Heart left ventricle (tissue), 16 donors: ENCODE results near the gene CLEC16A. TPM values are rescaled to one million over a fixed set of nuclear protein-coding genes. Genes with fewer than 3 reads are reported as not detected.
A peak's percentile ranks its signal among the peaks of the same experiment; 100 is the strongest.

ENCODE experiments used
- ATAC-seq, 4 donors: fragments of 200-7000 bp; cut with Tn5 transposase; one replicate each; pipeline ENCODE4 v1.9.1; 2020 to 2022; ENCODE audit warnings: moderate library complexity in 4 of 4, mild to moderate bottlenecking in 3 of 4, moderate number of reproducible peaks in 1 of 4
- DNase-seq, 5 donors: peaks; one replicate each; pipeline ENCODE4 v3.0.0-alpha.2; 2020
- H3K27ac ChIP-seq, 12 donors: fragments of 200-600 bp; sonication (generic) in 4 of 12; one replicate each; pipeline versions ENCODE4 v1.5.0 to v1.8.0; 2016 to 2022; ENCODE audit warnings: mild to moderate bottlenecking in 2 of 12
- H3K27me3 ChIP-seq, 9 donors: fragments of 200-600 bp; sonication (generic) in 2 of 9; one replicate each; pipeline versions ENCODE4 v1.5.1 to v1.8.0; 2016 to 2022; ENCODE audit warnings: mild to moderate bottlenecking in 3 of 9
- H3K36me3 ChIP-seq, 9 donors: fragments of 200-600 bp; sonication (generic) in 2 of 9; one replicate each; pipeline versions ENCODE4 v1.5.0 to v1.8.0; 2018 to 2022; ENCODE audit warnings: mild to moderate bottlenecking in 2 of 9
- H3K4me1 ChIP-seq, 12 donors: fragments of 200-600 bp; sonication (generic) in 4 of 12; one replicate each; pipeline versions ENCODE4 v1.5.0 to v1.8.0; 2016 to 2022; ENCODE audit warnings: mild to moderate bottlenecking in 3 of 12
- H3K4me3 ChIP-seq, 12 donors: fragments of 200-600 bp; sonication (generic) in 4 of 12; one replicate each; pipeline versions ENCODE4 v1.5.0 to v1.8.0; 2017 to 2022; ENCODE audit warnings: mild to moderate bottlenecking in 9 of 12, moderate library complexity in 4 of 12
- H3K9me3 ChIP-seq, 12 donors: fragments of 200-600 bp; sonication (generic) in 4 of 12; one replicate each; pipeline versions ENCODE4 v1.5.0 to v1.8.0; 2016 to 2022; ENCODE audit warnings: mild to moderate bottlenecking in 1 of 12
- POLR2A ChIP-seq, 2 donors: fragments of 450-650 bp; IDR thresholded peaks; one replicate each; pipeline ENCODE4 v1.6.1; 2017; ENCODE audit warnings: antibody characterized with exemption in 2 of 2, mild to moderate bottlenecking in 2 of 2, moderate library complexity in 2 of 2
- WGBS, 4 donors: extraction: QIAGEN DNeasy Blood & Tissue Kit in 2 of 4; methylation state at CpG; one replicate each; pipeline versions ENCODE4 v1.1.5 to v1.1.7; 2013 to 2018; 5-methylcytosine and 5-hydroxymethylcytosine counted together
- intact Hi-C, 10 donors: fragments of 100-400 bp; cut with DNase I; formaldehyde crosslinking; loops; one replicate each; pipeline versions ENCODE4 v1.11.1 to v1.14.2; 2022
- polyA plus RNA-seq, 2 donors: library from polyadenylated mRNA; stranded (reverse); fragments of 200-250 nt; gene quantifications; one replicate each; pipeline ENCODE4 v1.2.3, GENCODE V29; 2013
- total RNA-seq, 9 donors: library from RNA; depleted of rRNA in 2 of 9; stranded (reverse); fragments of >200 nt in 2 of 9; fragmentation: NEBNext Ultra II Directional in 3 of 9; extraction: Animal tissue kit (Norgen Biotek cat#: 25700) in 3 of 9; gene quantifications; one replicate each; pipeline versions ENCODE4 v1.1.0 to v1.2.4, GENCODE V29; 2016 to 2023
- TF ChIP-seq, protein P1 (sequence below), 12 donors: fragments of 200-600 bp; sonication (generic) in 4 of 12; IDR thresholded peaks; one replicate each; pipeline versions ENCODE4 v1.5.0 to v1.8.0; 2018 to 2022; ENCODE audit warnings: antibody characterized with exemption in 12 of 12, mild to moderate bottlenecking in 5 of 12
- donor health status: ischemic (EF 13 %, LVEDD 7.1; RV severe dilation, severe dysfunction).
- donor health status: healthy with polysubstance abuse.
- donor health status: DM: no; HTN: yes; CAD: no.
- donor health status: DM: no; HTN: no; CAD: no.
- donor health status: ischemic (EF 25% LVEDD 6.9; RV normal size, moderate dysfunction).
- donor health status: ischemic (EF 25% LVEDD 5.7; RV mildly dilated, moderate dysfunction).
- donor health status: healthy.
- donor health status: DM: yes; HTN: yes; CAD: no.
- donor health status: ischemic (EF 35%, LVEDD 5.7; RV mildly dilated, moderate dysfunction).
- donor health status: nonischemic (EF 11% LVEDD 7.7; RV severe dilation, severe dysfunction).
- donor health status: DM: yes; HTN: yes; CAD: no.
- donor health status: PGD.
- donor health status: ischemic (EF 29% LVEDD 5.4; RV normal size, mild dysfunction).
- donor health status: nonischemic (EF 23%, LVEDD 6.1; RV moderate dilation, normal function).

CLEC16A gene
- total and polyA plus RNA-seq, 11 donors = 13.8 to 41.1 (median 23.7) TPM

GRCh38 chr16:11208916-11209665 is 264.7 kb downstream of the CLEC16A start:
- no peak overlapping the region for H3K4me3 ChIP-seq
- H3K36me3 ChIP-seq = no peaks in the 10 kb centered on the region
- intact Hi-C loops = no loop called here
- ATAC-seq (no peak), DNase-seq (no peak)
- WGBS, 4 donors = 81 to 91% (median 83%) methylated on average over 9 of the region's 9 CpGs
- no peak overlapping the region for H3K27ac ChIP-seq
- H3K9me3 ChIP-seq = peaks cover 0 to 8% (median 0%) of the 10 kb centered on the region in 12 donors
- TF ChIP-seq, protein P1, sequence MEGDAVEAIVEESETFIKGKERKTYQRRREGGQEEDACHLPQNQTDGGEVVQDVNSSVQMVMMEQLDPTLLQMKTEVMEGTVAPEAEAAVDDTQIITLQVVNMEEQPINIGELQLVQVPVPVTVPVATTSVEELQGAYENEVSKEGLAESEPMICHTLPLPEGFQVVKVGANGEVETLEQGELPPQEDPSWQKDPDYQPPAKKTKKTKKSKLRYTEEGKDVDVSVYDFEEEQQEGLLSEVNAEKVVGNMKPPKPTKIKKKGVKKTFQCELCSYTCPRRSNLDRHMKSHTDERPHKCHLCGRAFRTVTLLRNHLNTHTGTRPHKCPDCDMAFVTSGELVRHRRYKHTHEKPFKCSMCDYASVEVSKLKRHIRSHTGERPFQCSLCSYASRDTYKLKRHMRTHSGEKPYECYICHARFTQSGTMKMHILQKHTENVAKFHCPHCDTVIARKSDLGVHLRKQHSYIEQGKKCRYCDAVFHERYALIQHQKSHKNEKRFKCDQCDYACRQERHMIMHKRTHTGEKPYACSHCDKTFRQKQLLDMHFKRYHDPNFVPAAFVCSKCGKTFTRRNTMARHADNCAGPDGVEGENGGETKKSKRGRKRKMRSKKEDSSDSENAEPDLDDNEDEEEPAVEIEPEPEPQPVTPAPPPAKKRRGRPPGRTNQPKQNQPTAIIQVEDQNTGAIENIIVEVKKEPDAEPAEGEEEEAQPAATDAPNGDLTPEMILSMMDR (IDR thresholded peaks at IDR 0.05) = no peak
- TF ChIP-seq POLR2A (IDR thresholded peaks at IDR 0.05) = no peak
- peaks cover 0 to 5% (median 0%) of the 10 kb centered on the region in 9 donors for H3K27me3 ChIP-seq
- peaks cover 0 to 34% (median 0%) of the 10 kb centered on the region in 12 donors for H3K4me1 ChIP-seq

- Histone ChIP-seq H3K27ac (no peak overlapping the region), H3K36me3 (no peaks in the 10 kb centered on the region), H3K27me3 (peaks cover 0 to 5% (median 0%) of the 10 kb centered on the region in 9 donors), H3K4me3 (no peak overlapping the region), H3K4me1 (peaks cover 0 to 27% (median 0%) of the 10 kb centered on the region in 12 donors), H3K9me3 (peaks cover 0 to 11% (median 0%) of the 10 kb centered on the region in 12 donors)
- TF ChIP-seq POLR2A (IDR thresholded peaks at IDR 0.05) = no peak
- TF ChIP-seq, protein P1 (IDR thresholded peaks at IDR 0.05) = no peak
- ATAC-seq (no peak), DNase-seq (no peak)
- intact Hi-C loops = no loop called here
- 88 to 89% (median 88%) methylated on average over 11 of the region's 11 CpGs for WGBS, 4 donors
These were observed 265.9 kb downstream of the CLEC16A start for GRCh38 chr16:11210260-11210659.

DNA sequence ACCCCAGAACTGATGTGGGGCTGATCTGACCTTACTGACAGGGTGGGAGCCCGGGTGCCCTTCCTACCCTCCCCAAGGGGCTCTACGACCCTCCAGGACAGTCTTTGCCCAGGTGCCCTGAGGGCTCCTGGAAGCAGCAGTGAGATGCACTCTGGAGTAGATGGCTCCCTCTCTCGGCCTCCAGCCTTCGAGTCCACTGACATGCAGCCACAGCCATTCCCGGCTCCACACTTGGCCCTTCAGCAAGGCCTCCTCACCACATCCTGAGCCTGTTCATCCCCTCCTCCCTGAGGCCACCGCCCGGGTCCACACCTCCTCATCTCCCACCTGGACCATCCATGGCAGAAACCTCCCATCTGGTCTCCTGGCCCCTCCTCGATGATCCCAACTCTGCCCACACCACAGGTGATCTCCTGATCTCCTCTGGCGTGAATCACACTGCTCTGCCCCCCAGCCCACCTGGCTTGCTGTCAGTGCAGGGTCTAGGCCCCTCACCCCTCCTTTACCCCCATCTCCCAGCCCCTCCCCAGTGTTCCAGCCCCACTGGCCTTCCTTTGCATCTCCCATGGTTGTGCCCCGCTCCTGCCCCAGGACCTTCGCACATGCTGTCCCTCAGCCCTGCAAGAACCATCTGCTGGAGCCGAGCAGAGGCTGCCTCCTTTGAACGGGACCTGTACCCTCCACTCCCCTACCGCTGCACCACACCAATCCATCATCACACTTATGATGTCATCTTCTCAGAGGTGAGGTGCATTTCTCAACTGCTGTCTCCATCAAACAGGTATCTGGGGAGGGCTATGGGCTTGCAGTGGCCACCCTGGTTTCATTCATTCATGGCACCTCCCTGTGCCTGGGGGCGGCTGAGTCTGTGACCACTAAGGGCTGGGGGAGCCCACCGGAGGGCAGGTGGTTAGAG is 267.0 kb downstream of the CLEC16A start:
- H3K36me3 ChIP-seq = no peaks in the 10 kb centered on the region
- peaks cover 0 to 22% (median 7%) of the 10 kb centered on the region in 12 donors for H3K9me3 ChIP-seq
- ATAC-seq (no peak), DNase-seq (no peak)
- intact Hi-C loops = no loop called here
- H3K27me3 ChIP-seq = peaks cover 0 to 5% (median 0%) of the 10 kb centered on the region in 9 donors
- 74 to 78% (median 76%) methylated on average over 16 of the region's 16 CpGs for WGBS, 4 donors
- no peak overlapping the region for H3K27ac ChIP-seq
- TF ChIP-seq, protein P1 (IDR thresholded peaks at IDR 0.05) = peak in 1 of 12 donors; percentile 8
- no peak for TF ChIP-seq POLR2A (IDR thresholded peaks at IDR 0.05)
- peaks cover 0 to 16% (median 0%) of the 10 kb centered on the region in 12 donors for H3K4me1 ChIP-seq
- no peak overlapping the region for H3K4me3 ChIP-seq
